ENCODE measurements around the gene GMPR. TPM values are rescaled to one million over a fixed set of nuclear protein-coding genes. Genes with fewer than 3 reads are reported as not detected.
"Not testable (repeated sequence)": the region's sequence is repeated elsewhere in the genome, so short reads cannot be mapped to it uniquely, and the experiment has no call there.

Gene GMPR
- total and polyA plus RNA-seq, 9 donors: 27.0 to 66.6 (median 51.6) TPM

DNA sequence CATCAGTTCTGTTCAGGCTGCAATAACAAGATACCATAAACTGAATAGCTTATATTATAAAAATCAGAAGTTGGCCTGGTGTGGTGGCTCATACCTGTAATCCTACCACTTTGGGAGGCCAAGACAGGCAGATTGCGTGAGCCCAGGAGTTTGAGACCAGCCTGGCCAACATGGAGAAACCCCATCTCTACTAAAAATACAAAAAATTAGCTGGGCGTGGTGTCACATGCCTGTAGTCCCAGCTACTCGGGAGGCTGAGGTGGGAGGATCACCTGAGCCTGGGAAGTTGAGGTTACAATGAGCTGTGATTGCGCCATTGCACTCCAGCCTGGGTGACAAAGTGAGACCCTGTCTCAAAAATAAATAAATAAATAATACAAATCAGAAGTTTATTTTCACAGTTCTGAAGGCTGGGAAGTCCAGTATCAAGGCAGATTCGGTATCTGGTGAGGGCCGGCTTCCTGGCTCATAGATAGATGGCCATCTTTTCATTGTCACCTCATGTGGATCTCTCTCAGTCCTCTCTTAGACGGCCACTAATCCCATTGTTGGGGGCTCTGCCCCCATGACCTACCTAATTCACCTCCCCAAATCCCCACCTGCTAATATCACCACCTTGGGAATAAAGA lies 31.2 kb downstream of the GMPR start:
- not testable (repeated sequence) for DNase-seq; H3K9me3 ChIP-seq (replicated peaks; ENCODE audit: control insufficient read depth, low read depth, low read length); H3K27ac ChIP-seq (ENCODE audit: low read length); H3K4me1 ChIP-seq (ENCODE audit: control insufficient read depth, insufficient read depth, low read length); H3K36me3 ChIP-seq (ENCODE audit: control insufficient read depth, insufficient read depth, low read length); H3K4me3 ChIP-seq (ENCODE audit: low read length); H3K27me3 ChIP-seq (ENCODE audit: control insufficient read depth, insufficient read depth, low read length)
- 45% methylated on average over 2 of the region's 7 CpGs for WGBS (ENCODE audit: insufficient coverage)

- no peak overlapping the region for H3K27ac ChIP-seq (ENCODE audit: low read length)
- DNase-seq: no peak
- H3K9me3 ChIP-seq (replicated peaks; ENCODE audit: control insufficient read depth, low read depth, low read length): no peaks in the 10 kb centered on the region
- H3K36me3 ChIP-seq (ENCODE audit: control insufficient read depth, insufficient read depth, low read length): no peaks in the 10 kb centered on the region
- no peak overlapping the region for H3K4me3 ChIP-seq (ENCODE audit: low read length)
- H3K27me3 ChIP-seq (ENCODE audit: control insufficient read depth, insufficient read depth, low read length): no peaks in the 10 kb centered on the region
- peaks cover 4% of the 10 kb centered on the region for H3K4me1 ChIP-seq (ENCODE audit: control insufficient read depth, insufficient read depth, low read length)
- 78% methylated on average over 5 of the region's 5 CpGs for WGBS (ENCODE audit: insufficient coverage)
Observed at GRCh38 chr6:16270178-16270794, 31.9 kb downstream of the GMPR start.

- Histone ChIP-seq H3K4me3 (ENCODE audit: low read length) (no peak overlapping the region), H3K36me3 (ENCODE audit: control insufficient read depth, insufficient read depth, low read length) (no peaks in the 10 kb centered on the region), H3K9me3 (replicated peaks; ENCODE audit: control insufficient read depth, low read depth, low read length) (no peaks in the 10 kb centered on the region), H3K4me1 (ENCODE audit: control insufficient read depth, insufficient read depth, low read length) (peaks cover 5% of the 10 kb centered on the region), H3K27me3 (ENCODE audit: control insufficient read depth, insufficient read depth, low read length) (no peaks in the 10 kb centered on the region), H3K27ac (ENCODE audit: low read length) (no peak overlapping the region)
- no peak for DNase-seq
- WGBS (ENCODE audit: insufficient coverage): 89% methylated on average over 2 of the region's 5 CpGs
Observed at GRCh38 chr6:16271428-16271827, 33.0 kb downstream of the GMPR start.

DNA sequence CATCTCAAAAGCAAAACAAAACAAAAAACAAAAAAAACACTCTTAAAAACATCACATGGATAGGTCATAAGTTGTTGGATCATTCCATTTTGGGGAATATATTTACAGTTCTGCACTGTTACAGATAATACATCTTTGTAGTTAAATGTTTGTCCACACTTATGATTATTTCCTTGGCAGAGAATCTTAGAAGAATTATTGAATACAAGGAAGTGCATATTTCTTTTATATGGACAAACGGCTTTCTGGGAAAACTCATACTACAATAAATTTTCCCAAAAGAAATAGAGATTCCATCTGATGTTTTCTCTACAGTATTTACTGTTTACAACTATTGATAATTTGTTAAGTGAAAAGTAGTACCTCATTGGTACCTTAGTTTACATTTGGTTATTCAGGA lies 33.8 kb downstream of the GMPR start:
- no peak overlapping the region for H3K4me3 ChIP-seq (ENCODE audit: low read length)
- no peaks in the 10 kb centered on the region for H3K36me3 ChIP-seq (ENCODE audit: control insufficient read depth, insufficient read depth, low read length)
- no peaks in the 10 kb centered on the region for H3K9me3 ChIP-seq (replicated peaks; ENCODE audit: control insufficient read depth, low read depth, low read length)
- no peak overlapping the region for H3K27ac ChIP-seq (ENCODE audit: low read length)
- WGBS (ENCODE audit: insufficient coverage): no CpG with 5 or more reads among the region's 1 CpG
- no peak for DNase-seq
- H3K4me1 ChIP-seq (ENCODE audit: control insufficient read depth, insufficient read depth, low read length): peaks cover 12% of the 10 kb centered on the region
- H3K27me3 ChIP-seq (ENCODE audit: control insufficient read depth, insufficient read depth, low read length): no peaks in the 10 kb centered on the region

DNA sequence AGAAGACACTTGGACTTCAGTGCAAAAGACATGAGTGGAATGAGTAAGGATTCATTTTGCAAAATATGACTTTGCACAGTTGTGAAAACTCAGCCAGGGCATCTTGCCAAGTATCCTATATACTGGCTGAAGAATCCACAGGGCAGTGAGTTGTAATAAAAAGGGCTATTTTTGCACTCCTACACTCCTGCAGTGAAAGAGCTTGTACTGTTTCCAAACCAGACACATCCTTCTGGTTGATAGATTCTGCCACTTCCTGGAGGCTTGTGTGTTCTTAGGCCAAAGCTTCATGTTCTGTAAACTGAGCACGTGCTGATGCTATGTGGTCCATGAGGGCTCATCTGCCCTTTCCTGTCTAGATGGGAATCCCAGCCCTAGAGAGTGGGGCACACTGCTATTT lies 34.9 kb downstream of the GMPR start:
- DNase-seq: peak; percentile 76
- H3K36me3 ChIP-seq (ENCODE audit: control insufficient read depth, insufficient read depth, low read length): no peaks in the 10 kb centered on the region
- no peak overlapping the region for H3K4me3 ChIP-seq (ENCODE audit: low read length)
- no peak overlapping the region for H3K27ac ChIP-seq (ENCODE audit: low read length)
- no peaks in the 10 kb centered on the region for H3K27me3 ChIP-seq (ENCODE audit: control insufficient read depth, insufficient read depth, low read length)
- H3K4me1 ChIP-seq (ENCODE audit: control insufficient read depth, insufficient read depth, low read length): peaks cover 23% of the 10 kb centered on the region
- no CpG with 5 or more reads among the region's 1 CpG for WGBS (ENCODE audit: insufficient coverage)
- no peaks in the 10 kb centered on the region for H3K9me3 ChIP-seq (replicated peaks; ENCODE audit: control insufficient read depth, low read depth, low read length)

DNA sequence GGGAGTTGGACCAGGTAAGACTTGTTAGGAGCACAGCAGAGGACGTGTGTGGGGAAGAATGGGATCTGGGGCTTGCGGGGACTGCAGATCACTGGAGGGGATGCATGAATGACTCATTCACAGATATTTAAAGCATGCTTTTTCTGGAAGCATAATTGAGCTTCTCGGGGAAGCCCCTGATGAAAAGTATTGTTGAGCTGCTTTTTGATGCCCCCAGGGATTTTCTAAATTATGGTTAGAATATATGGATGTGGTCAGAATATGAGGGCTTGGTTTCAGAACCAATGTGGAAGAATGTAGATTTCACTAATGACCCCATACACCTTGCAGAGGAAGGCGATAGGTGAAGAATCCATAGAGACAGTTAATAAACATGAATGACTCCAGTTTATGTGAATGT lies 36.1 kb downstream of the GMPR start:
- WGBS (ENCODE audit: insufficient coverage): 65% methylated on average over 3 of the region's 4 CpGs
- H3K36me3 ChIP-seq (ENCODE audit: control insufficient read depth, insufficient read depth, low read length): peaks cover 3% of the 10 kb centered on the region
- H3K27ac ChIP-seq (ENCODE audit: low read length): no peak overlapping the region
- no peak for DNase-seq
- peaks cover 33% of the 10 kb centered on the region for H3K4me1 ChIP-seq (ENCODE audit: control insufficient read depth, insufficient read depth, low read length)
- H3K9me3 ChIP-seq (replicated peaks; ENCODE audit: control insufficient read depth, low read depth, low read length): no peaks in the 10 kb centered on the region
- no peaks in the 10 kb centered on the region for H3K27me3 ChIP-seq (ENCODE audit: control insufficient read depth, insufficient read depth, low read length)
- H3K4me3 ChIP-seq (ENCODE audit: low read length): no peak overlapping the region

DNA sequence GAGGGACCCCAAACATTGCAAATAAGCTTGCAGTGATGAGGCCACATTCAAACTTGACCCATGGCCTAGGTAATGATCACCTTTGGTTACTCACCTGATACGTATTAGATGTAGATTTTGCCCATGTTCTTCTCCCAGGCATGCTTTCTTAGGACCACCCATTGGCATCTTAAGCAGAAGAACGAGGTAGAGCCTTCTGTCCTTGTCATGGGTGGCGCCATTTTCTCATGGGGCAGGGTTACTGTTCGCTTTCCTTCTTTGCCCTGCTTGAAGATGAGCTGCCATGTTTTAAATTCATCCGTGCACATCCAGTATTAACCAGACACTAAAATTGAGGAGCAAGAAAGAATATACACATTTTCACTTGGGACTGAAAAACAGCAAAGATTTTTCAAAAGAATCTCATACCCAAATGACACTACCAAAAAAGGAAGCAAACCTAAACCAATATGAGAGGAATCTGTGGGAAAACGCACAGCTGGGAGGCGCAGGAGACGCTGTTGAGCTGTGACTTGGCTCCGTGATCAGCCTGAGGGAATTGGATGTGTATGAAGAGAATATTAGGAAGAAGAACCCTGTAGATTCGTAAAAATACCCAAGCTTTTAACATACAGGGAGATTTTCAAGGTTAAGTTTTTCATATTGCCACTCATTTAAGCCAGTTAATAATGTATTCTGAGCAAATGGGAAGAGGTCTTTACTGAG lies 36.6 kb downstream of the GMPR start:
- Histone ChIP-seq H3K9me3 (replicated peaks; ENCODE audit: control insufficient read depth, low read depth, low read length) (no peaks in the 10 kb centered on the region), H3K27me3 (ENCODE audit: control insufficient read depth, insufficient read depth, low read length) (no peaks in the 10 kb centered on the region), H3K4me1 (ENCODE audit: control insufficient read depth, insufficient read depth, low read length) (peaks cover 33% of the 10 kb centered on the region), H3K27ac (ENCODE audit: low read length) (no peak overlapping the region), H3K4me3 (ENCODE audit: low read length) (no peak overlapping the region), H3K36me3 (ENCODE audit: control insufficient read depth, insufficient read depth, low read length) (peaks cover 4% of the 10 kb centered on the region)
- 58% methylated on average over 8 of the region's 10 CpGs for WGBS (ENCODE audit: insufficient coverage)
- peak; percentile 81 for DNase-seq

DNA sequence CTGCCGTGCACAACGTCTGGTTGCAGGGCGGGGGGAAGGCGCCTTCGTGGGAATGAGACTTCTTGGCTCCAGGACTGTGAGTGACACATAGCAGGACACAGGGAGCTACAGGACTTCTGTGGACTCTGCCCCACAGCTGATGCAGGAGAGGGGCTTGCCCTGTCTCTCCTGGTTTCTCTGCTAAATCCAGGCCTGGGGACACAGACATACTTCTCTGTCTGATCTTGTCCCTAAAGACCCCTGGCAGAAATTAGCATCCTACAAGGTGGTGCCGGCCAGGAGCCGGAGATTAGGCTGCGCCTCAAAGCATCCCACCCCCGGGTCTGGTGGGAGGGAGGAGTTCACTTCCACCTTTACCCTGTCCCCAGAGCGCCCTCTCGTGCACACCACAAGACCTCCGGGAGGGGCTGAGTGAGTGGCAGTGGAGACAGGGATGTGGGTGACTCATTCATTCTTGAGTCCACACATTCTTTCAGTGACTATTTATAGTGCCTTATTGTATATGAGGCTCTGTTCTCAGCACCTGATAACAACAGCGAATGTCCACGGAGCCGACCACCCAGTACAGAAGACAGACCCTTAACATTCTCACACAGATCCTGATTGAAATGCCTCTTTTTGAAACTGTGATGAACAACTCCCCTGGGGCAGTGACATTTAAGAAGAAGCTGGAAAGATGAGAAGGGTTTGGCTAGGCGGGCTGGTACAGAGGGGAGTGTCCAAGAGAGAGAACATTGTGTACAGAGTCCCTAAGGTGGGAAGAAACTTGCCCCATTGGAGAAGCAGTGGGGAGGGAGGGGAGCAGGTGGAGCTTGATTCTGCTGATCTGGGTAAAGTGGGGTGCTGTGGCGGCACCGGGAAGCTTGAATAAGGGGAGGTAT lies 39.0 kb downstream of the GMPR start:
- DNase-seq: peak; percentile 77
- no peaks in the 10 kb centered on the region for H3K9me3 ChIP-seq (replicated peaks; ENCODE audit: control insufficient read depth, low read depth, low read length)
- no peak overlapping the region for H3K4me3 ChIP-seq (ENCODE audit: low read length)
- peaks cover 8% of the 10 kb centered on the region for H3K36me3 ChIP-seq (ENCODE audit: control insufficient read depth, insufficient read depth, low read length)
- peak overlapping the region; percentile 83 for H3K27ac ChIP-seq (ENCODE audit: low read length)
- peaks cover 33% of the 10 kb centered on the region for H3K4me1 ChIP-seq (ENCODE audit: control insufficient read depth, insufficient read depth, low read length)
- H3K27me3 ChIP-seq (ENCODE audit: control insufficient read depth, insufficient read depth, low read length): no peaks in the 10 kb centered on the region
- 44% methylated on average over 8 of the region's 18 CpGs for WGBS (ENCODE audit: insufficient coverage)

DNA sequence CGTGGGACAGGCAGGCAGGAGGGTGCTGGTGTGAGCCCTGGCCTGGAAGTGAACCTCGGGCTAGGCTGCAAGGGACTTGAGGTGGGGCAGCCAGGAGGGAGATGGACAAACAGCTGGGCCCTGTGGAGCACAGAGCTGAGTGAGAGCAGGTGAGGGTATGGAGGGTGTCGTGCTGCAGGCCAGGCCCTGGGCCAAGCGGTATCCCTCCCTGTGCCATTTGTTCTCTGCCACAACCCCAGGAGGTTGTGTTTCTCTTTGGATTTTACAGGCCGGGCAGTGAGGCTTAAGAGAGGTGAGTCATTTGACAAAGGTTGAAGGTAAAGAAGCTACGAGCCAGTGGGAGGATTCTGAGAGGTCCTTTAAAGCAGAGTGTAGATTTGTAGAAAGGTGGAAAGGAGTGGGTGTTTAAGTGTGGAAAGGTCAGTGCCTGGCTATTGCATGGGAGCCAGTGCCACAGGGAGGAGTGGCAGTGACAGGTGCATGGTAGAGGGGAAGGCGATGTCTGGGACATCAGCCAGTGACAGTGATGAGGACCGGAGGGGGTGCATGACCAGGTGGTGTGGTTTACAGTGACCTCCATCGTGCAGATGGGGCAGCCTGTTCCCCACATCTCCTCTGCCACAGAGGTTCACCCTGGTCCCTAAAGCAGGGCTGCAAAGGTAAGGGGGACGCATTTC lies 39.8 kb downstream of the GMPR start:
- Histone ChIP-seq H3K27me3 (ENCODE audit: control insufficient read depth, insufficient read depth, low read length) (no peaks in the 10 kb centered on the region), H3K27ac (ENCODE audit: low read length) (peak overlapping the region; percentile 83), H3K4me3 (ENCODE audit: low read length) (no peak overlapping the region), H3K4me1 (ENCODE audit: control insufficient read depth, insufficient read depth, low read length) (peaks cover 32% of the 10 kb centered on the region), H3K9me3 (replicated peaks; ENCODE audit: control insufficient read depth, low read depth, low read length) (no peaks in the 10 kb centered on the region), H3K36me3 (ENCODE audit: control insufficient read depth, insufficient read depth, low read length) (peaks cover 8% of the 10 kb centered on the region)
- peak; percentile 72 for DNase-seq
- WGBS (ENCODE audit: insufficient coverage): 73% methylated on average over 8 of the region's 10 CpGs

All from muscle of leg (tissue), 11 donors.